HG03280 (cell line): Measurements from ENCODE around the gene SGO1.
A peak's percentile ranks its signal among the peaks of the same experiment; 100 is the strongest.
"Not testable (repeated sequence)": the region's sequence is repeated elsewhere in the genome, so short reads cannot be mapped to it uniquely, and the experiment has no call there.

Experiments used
- ATAC-seq: cut with Tn5 transposase; IDR thresholded peaks from one replicate; pipeline ENCODE4 v1.9.1; 2021; ENCODE audit warnings: mild to moderate bottlenecking, moderate library complexity; ENCODE audit not compliant: unreplicated experiment

SGO1 gene

GRCh38 chr3:20185679-20186599, at the start of gene SGO1:
SGO1 (minus strand) TSS chr3:20186206; CDS start chr3:20184027, 2,179 bp downstream.
- peak; percentile 97 for ATAC-seq

GRCh38 chr3:20235796-20236195, 49.8 kb upstream of the SGO1 start:
- no peak for ATAC-seq

- ATAC-seq = no peak
Observed at GRCh38 chr3:20232906-20233780, 47.1 kb upstream of the SGO1 start.

- ATAC-seq = no peak
Observed at GRCh38 chr3:20230954-20231353, 44.9 kb upstream of the SGO1 start.

- no peak for ATAC-seq
Observed at GRCh38 chr3:20225769-20226168, 39.8 kb upstream of the SGO1 start.

GRCh38 chr3:20222274-20222673, 36.3 kb upstream of the SGO1 start:
- no peak for ATAC-seq

- ATAC-seq = no peak
Observed at GRCh38 chr3:20218215-20218614, 32.2 kb upstream of the SGO1 start.

- no peak for ATAC-seq
Observed at GRCh38 chr3:20215636-20216035, 29.6 kb upstream of the SGO1 start.

- ATAC-seq = not testable (repeated sequence)
Observed at GRCh38 chr3:20213491-20213890, 27.5 kb upstream of the SGO1 start.

- not testable (repeated sequence) for ATAC-seq
Observed at GRCh38 chr3:20207945-20208344, 21.9 kb upstream of the SGO1 start.

GRCh38 chr3:20205898-20206297, 19.9 kb upstream of the SGO1 start:
- ATAC-seq = not testable (repeated sequence)

- no peak for ATAC-seq
Observed at GRCh38 chr3:20201143-20201542, 15.1 kb upstream of the SGO1 start.

- no peak for ATAC-seq
Observed at GRCh38 chr3:20197775-20198174, 11.8 kb upstream of the SGO1 start.

- ATAC-seq = no peak
Observed at GRCh38 chr3:20194793-20195460, 8.9 kb upstream of the SGO1 start.

GRCh38 chr3:20190991-20191390, 5.0 kb upstream of the SGO1 start:
- no peak for ATAC-seq

- peak; percentile 4 for ATAC-seq
Observed at GRCh38 chr3:20186600-20187004, 596 bp upstream of the SGO1 start.

- ATAC-seq = peak; percentile 8
Observed at GRCh38 chr3:20185331-20185678, 701 bp downstream of the SGO1 start.

- ATAC-seq = no peak
Observed at GRCh38 chr3:20182206-20182605, 3.8 kb downstream of the SGO1 start.

- ATAC-seq = no peak
Observed at GRCh38 chr3:20181276-20181675, 4.7 kb downstream of the SGO1 start.

- ATAC-seq = no peak
Observed at GRCh38 chr3:20173844-20174410, 12.1 kb downstream of the SGO1 start.

GRCh38 chr3:20161714-20162113, 24.3 kb downstream of the SGO1 start:
- ATAC-seq = no peak
